HG03097 (cell line): Measurements from ENCODE around the gene HAO2.
"Not testable (repeated sequence)": the region's sequence is repeated elsewhere in the genome, so short reads cannot be mapped to it uniquely, and the experiment has no call there.

Experiments used
- ATAC-seq: cut with Tn5 transposase; IDR thresholded peaks from one replicate; pipeline ENCODE4 v1.9.1; 2021; ENCODE audit not compliant: unreplicated experiment, low FRiP score

The HAO2 gene

DNA sequence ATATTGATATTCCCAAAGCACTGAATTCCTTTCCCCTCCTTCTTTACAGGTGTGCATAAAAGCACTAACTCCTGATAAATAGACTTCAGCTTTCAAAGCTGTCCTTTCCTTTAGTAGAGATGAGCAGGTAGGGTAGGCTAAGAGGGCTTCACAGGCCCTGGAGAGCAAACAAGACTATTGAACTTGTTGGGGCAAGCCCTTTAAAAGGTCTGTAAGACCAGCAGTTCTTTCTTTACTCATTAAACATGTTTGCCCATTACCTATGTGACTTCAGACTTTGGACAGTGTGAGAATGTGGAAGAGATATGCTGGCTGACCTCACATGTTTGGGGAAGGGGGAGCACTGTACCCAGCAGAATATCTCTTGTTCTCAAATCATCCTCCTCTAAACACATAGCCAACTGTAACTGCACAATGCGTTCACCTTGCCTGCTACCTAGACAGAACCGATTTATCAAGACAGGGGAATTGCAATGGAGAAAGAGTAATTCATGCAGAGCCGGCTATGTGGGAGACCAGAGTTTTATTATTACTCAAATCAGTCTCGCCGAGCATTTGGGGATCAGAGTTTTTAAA is 27.1 kb upstream of the HAO2 start:
- no peak for ATAC-seq

DNA sequence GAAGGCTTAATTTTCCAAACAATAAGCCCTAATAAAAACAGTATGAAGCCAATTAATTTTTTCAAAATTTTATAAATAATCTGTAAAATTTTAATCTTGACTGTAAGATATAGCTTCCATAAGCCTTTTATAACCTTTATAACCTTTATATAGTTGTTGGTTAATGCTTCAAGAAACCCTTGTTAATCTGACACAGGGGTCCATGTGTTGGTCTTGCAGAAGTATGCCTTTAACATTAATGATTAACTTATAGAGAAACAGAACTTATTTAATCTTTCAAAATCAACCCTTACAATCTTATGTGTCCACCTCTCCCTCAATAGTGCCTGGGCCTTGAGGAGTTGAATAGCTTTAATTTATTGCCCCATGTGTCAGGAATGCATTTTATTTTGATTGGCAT is 23.2 kb upstream of the HAO2 start:
- ATAC-seq = no peak

- peak; percentile 87 for ATAC-seq
Measured at GRCh38 chr1:119347858-119348257, 20.7 kb upstream of the HAO2 start.

- ATAC-seq = no peak
Measured at GRCh38 chr1:119348941-119349340, 19.6 kb upstream of the HAO2 start.

GRCh38 chr1:119350866-119351265 is 17.7 kb upstream of the HAO2 start:
- ATAC-seq = not testable (repeated sequence)

GRCh38 chr1:119351997-119352396 is 16.6 kb upstream of the HAO2 start:
- no peak for ATAC-seq

GRCh38 chr1:119353836-119354235 is 14.7 kb upstream of the HAO2 start:
- ATAC-seq = no peak

DNA sequence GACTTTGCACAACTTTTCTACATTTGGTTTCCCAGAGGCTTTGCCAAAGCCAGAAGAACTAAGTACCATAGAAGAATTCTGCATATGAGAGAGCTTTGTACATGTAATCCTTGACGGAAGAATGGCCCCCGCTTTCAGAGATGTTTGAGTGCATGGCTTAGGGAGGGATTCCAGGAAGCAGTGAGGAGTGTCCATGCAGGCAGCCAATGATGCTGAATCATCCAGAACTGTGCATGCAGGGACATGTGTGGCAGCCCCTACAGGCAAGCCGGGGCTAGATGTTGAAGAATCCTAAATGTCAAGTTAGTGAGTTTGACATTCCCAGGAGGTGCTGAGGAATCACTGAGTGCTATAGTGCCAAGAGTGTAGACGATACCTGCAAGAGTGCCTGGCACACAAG is 9.9 kb upstream of the HAO2 start:
- ATAC-seq = no peak

DNA sequence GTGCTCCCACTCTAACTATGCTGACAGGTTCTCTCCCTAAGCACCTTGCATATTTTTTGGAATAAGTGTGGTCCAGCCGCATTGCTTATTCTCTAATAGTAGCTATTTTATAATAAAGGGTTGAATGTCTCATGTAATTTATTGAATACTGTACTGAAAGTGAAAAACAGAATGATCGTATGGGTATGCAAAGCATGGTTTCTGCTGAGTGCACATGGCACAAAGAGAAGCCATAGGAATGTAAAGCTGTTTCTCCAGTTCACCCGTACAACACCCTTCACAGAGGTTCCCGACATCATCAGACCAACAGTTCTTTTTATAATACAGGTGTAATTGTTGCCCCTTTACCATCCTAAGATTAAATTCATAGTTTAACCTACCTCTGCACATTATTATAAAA is 8.9 kb upstream of the HAO2 start:
- ATAC-seq = peak; percentile 55

GRCh38 chr1:119361205-119361604 is 7.4 kb upstream of the HAO2 start:
- ATAC-seq = no peak

DNA sequence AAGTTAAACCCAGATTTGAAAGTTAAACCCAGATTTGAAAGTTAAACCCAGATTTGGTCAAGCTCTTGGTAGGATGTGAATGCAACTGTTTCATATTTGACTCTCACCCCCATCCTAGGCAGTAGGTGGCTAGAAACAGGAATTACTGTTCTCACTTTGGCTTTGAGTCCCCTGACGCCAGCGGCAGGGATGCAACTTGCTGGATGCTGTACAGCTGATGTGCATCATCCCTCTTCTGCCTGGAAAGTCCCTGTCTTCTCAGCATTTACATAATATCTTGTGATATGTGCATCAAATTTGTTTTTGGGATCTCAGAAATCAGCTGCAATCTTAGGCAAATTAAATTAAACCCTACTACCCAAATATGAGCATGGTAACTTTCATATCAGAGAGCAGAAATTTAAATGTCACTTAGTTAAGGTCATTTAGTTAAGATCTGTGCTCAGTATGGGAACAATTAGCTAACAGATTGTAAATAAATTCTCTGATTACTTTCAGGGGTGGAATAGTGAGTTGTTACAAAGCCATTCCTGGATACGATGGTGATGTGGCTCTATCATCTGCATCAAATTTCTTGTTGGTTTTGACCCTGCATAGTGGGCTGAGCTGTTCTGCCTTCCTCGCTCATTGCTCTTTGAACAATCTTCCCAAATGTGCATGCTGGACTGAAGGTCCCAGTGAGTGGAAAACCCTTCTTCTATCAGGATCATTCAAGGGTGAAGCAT is 6.8 kb upstream of the HAO2 start:
- no peak for ATAC-seq

GRCh38 chr1:119363162-119363561 is 5.4 kb upstream of the HAO2 start:
- ATAC-seq = no peak

DNA sequence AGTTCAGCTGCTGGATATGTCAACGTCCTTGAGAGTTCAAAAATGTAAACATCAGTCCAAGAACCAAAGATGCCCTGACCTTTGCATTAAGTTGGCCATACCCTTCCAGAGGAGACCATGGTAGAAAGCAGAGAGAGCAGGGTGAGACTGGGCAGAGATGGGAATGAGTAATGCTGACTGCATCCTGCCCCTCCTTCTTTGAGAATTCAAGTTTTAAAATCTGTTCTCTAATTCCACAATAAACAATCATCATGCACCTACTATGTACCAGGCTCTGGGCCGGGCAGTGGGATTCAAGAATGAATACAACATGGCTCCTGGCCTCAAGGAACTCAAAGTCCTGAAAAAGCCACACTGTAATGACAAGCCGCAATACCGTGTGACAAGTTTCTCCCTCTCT is 3.9 kb upstream of the HAO2 start:
- no peak for ATAC-seq

DNA sequence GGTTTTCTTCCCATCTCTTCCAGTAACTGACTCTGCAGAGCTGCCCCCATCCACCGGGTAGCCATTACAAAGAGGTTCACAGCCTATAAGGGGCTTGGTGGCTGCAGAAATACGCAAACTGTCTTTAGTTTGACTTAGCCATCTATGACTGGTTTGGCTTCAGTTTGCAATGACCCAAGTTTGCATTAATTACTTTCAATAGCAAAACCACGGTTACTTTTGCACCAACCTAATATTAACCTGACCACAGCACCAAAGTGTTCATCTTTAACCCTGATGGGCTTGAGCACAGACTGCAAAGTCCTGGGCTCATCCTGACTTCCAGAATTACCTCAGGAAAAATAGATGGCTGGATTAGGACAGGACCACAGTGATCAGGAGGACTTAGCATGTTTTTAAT is 2.2 kb upstream of the HAO2 start:
- ATAC-seq = peak; percentile 66

GRCh38 chr1:119367432-119368124 is 1.0 kb upstream of the HAO2 start:
- ATAC-seq = no peak

DNA sequence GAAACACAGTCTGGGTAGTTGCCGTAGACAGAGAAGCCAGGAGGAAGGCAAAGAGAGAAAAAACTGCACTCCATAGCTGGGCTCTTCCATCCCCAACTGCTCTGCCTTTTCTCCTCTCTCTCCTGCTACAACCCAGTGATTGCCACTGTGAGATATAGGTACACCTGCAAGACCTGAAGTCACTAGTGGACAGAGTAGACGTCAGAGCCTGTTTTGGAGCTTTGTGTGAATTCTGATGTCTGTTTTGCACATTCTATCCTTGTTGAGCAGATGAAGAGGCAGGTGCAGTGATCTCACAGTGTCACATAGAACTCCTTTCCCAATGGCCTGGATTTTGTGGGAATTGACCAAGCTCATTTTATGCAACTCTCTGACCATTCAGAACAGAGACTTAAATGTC is 2.2 kb downstream of the HAO2 start:
- no peak for ATAC-seq

DNA sequence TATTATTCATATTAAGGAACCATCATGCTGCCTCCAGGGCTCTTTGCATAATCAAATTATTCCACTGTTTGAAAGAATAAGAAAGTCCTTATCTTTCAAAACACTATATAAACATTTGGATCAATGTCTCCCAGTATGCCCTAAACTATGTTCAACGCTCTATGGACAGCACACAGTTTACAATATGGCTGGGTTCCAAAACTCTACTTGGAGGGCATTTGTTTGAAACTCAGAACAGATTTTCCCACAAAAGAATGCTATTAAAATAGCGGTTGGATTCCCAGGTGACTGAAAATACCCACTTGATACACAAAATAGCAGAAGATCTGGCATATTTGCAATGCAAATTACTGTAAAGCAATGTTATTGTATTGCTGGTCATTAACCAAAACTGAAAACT is 3.2 kb downstream of the HAO2 start:
- ATAC-seq = no peak

DNA sequence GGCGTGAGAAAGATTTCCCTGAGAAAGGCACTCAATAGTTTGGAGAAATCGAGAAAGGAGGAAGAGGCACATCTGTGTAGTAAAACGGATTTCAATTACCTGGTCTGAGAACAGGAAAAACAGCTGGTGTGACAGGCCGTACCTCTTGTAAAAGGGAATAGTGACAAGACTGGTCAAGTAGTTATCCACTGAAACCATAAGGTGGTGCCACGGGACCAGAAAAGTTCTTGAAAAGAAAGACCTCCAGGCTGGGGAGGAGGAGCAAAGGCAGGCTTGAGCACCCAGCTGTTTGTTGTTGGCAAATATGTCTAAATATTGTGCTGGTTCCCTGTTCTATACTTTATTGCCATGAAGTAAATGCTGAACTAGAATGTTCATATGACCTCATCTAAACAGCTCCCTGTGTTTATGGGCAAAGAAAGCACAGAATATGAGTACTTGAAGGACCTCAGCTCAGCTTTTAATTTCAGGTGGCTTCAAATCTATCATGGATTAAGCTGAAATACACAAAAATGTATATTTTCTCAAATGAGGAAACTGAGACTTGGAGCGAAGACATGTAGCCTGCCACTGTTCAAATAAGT is 4.0 kb downstream of the HAO2 start:
- ATAC-seq = no peak

GRCh38 chr1:119373465-119373864 is 4.9 kb downstream of the HAO2 start:
- no peak for ATAC-seq

- ATAC-seq = no peak
Measured at GRCh38 chr1:119374208-119374874, 5.8 kb downstream of the HAO2 start.

DNA sequence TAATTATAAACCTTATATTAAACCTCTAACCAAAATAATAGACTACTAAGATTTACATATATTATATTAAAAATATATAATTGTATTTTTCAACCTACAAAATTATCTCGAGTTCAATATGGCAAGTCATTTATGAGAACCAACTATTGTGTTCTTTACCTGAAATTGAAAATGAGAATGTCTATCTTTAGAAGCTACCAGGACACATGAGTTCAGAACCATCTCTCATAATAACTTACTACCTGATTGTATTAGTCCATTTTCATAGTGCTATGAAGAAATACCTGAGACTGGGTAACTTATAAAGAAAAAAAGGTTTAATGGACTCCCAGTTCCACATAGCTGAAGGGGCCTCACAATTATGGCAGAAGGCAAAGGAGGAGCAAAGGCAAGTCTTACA is 6.8 kb downstream of the HAO2 start:
- ATAC-seq = no peak
